WTC11 (cell line): Measurements from ENCODE around the gene KCNK7. TPM values are rescaled to one million over a fixed set of nuclear protein-coding genes. Genes with fewer than 3 reads are reported as not detected.
A peak's percentile ranks its signal among the peaks of the same experiment; 100 is the strongest.

Source experiments
- ATF1 ChIP-seq: sonication (generic); formaldehyde crosslinking; IDR thresholded peaks from 2 replicates; pipeline ENCODE4 v1.8.1; 2023; ENCODE audit warnings: mild to moderate bottlenecking, moderate library complexity, missing genetic modification reagents
- CREB1 ChIP-seq: sonication (generic); formaldehyde crosslinking; IDR thresholded peaks from 2 replicates; pipeline ENCODE4 v1.8.0; 2023; ENCODE audit warnings: mild to moderate bottlenecking, missing genetic modification reagents
- ETV6 ChIP-seq: sonication (generic); formaldehyde crosslinking; IDR thresholded peaks from 2 replicates; pipeline ENCODE4 v1.8.1; 2022; ENCODE audit warnings: mild to moderate bottlenecking, missing genetic modification reagents
- FOXK1 ChIP-seq: sonication (generic); formaldehyde crosslinking; IDR thresholded peaks from 2 replicates; pipeline ENCODE4 v1.8.0; 2022; ENCODE audit warnings: mild to moderate bottlenecking, moderate library complexity, missing genetic modification reagents
- HMGA2 ChIP-seq: fragments of 250-450 bp; sonication (Bioruptor Pico); IDR thresholded peaks from 2 replicates; pipeline ENCODE4 v1.4.0; 2021; ENCODE audit warnings: mild to moderate bottlenecking, moderate library complexity
- IRF2 ChIP-seq: sonication (generic); formaldehyde crosslinking; IDR thresholded peaks from 2 replicates; pipeline ENCODE4 v1.8.0; 2022; ENCODE audit warnings: low read depth, missing genetic modification reagents, borderline replicate concordance
- MYBL2 ChIP-seq: sonication (generic); formaldehyde crosslinking; IDR thresholded peaks from 2 replicates; pipeline ENCODE4 v1.8.1; 2023; ENCODE audit warnings: mild to moderate bottlenecking, moderate library complexity, missing genetic modification reagents
- NFE2L1 ChIP-seq: sonication (generic); formaldehyde crosslinking; IDR thresholded peaks from 2 replicates; pipeline ENCODE4 v1.8.1; 2023; ENCODE audit warnings: missing genetic modification reagents
- NR1H2 ChIP-seq: sonication (generic); formaldehyde crosslinking; IDR thresholded peaks from 2 replicates; pipeline ENCODE4 v1.9.0; 2021; ENCODE audit warnings: mild to moderate bottlenecking, moderate library complexity, missing genetic modification reagents
- NR3C1 ChIP-seq: sonication (generic); formaldehyde crosslinking; conservative IDR thresholded peaks from 2 replicates; pipeline ENCODE4 v1.8.1; 2023; ENCODE audit warnings: low read depth, mild to moderate bottlenecking, missing genetic modification reagents
- RELA ChIP-seq: sonication (generic); formaldehyde crosslinking; IDR thresholded peaks from 2 replicates; pipeline ENCODE4 v1.8.1; 2022; ENCODE audit warnings: missing genetic modification reagents, mild to moderate bottlenecking, borderline replicate concordance
- SMAD4 ChIP-seq: sonication (generic); formaldehyde crosslinking; IDR thresholded peaks from 2 replicates; pipeline ENCODE4 v1.8.0; 2022; ENCODE audit warnings: mild to moderate bottlenecking, missing genetic modification reagents
- SP1 ChIP-seq: sonication (generic); formaldehyde crosslinking; conservative IDR thresholded peaks from 2 replicates; pipeline ENCODE4 v1.8.1; 2022; ENCODE audit warnings: missing genetic modification reagents
- total RNA-seq: library from RNA; stranded (reverse); gene quantifications from 3 replicates; pipeline ENCODE4 v1.2.3, GENCODE V29; 2021
- TF ChIP-seq, protein P1 (sequence below): fragments of 250-450 bp; sonication (Bioruptor Pico); IDR thresholded peaks from 2 replicates; pipeline ENCODE4 v1.9.0; 2021; ENCODE audit warnings: mild to moderate bottlenecking
- TF ChIP-seq, protein P2 (sequence below): sonication (generic); formaldehyde crosslinking; IDR thresholded peaks from 2 replicates; pipeline ENCODE4 v1.8.0; 2022; ENCODE audit warnings: mild to moderate bottlenecking, missing genetic modification reagents
- TF ChIP-seq, protein P3 (sequence below): sonication (generic); formaldehyde crosslinking; IDR thresholded peaks from 2 replicates; pipeline ENCODE4 v1.8.1; 2022; ENCODE audit warnings: low read depth, missing genetic modification reagents, borderline replicate concordance
- TF ChIP-seq, protein P4 (sequence below): sonication (generic); formaldehyde crosslinking; IDR thresholded peaks from 2 replicates; pipeline ENCODE4 v1.8.1; 2023; ENCODE audit warnings: mild to moderate bottlenecking, missing genetic modification reagents
- TF ChIP-seq, protein P5 (sequence below): sonication (generic); formaldehyde crosslinking; IDR thresholded peaks from 2 replicates; pipeline ENCODE4 v1.8.0; 2023; ENCODE audit warnings: mild to moderate bottlenecking, missing genetic modification reagents
- TF ChIP-seq, protein P6 (sequence below): sonication (generic); formaldehyde crosslinking; IDR thresholded peaks from 2 replicates; pipeline ENCODE4 v1.8.1; 2022; ENCODE audit warnings: low read depth, mild to moderate bottlenecking, moderate library complexity, missing genetic modification reagents, borderline replicate concordance
- TF ChIP-seq, protein P7 (sequence below): sonication (generic); formaldehyde crosslinking; conservative IDR thresholded peaks from 2 replicates; pipeline ENCODE4 v1.8.1; 2022; ENCODE audit warnings: mild to moderate bottlenecking, missing genetic modification reagents
- TF ChIP-seq, protein P8 (sequence below): fragments of 250-450 bp; sonication (Bioruptor Pico); IDR thresholded peaks from 2 replicates; pipeline ENCODE4 v2.1.2; 2022; ENCODE audit warnings: mild to moderate bottlenecking, moderate library complexity
- TF ChIP-seq, protein P9 (sequence below): sonication (generic); formaldehyde crosslinking; IDR thresholded peaks from 2 replicates; pipeline ENCODE4 v1.8.1; 2023; ENCODE audit warnings: mild to moderate bottlenecking, missing genetic modification reagents
- TF ChIP-seq, protein P10 (sequence below): fragments of 250-450 bp; sonication (Bioruptor Pico); IDR thresholded peaks from 2 replicates; pipeline ENCODE4 v1.9.0; 2021; ENCODE audit warnings: mild to moderate bottlenecking

Gene KCNK7
- total RNA-seq, 1 experiment from 2014 or later, result 1.4 TPM

DNA sequence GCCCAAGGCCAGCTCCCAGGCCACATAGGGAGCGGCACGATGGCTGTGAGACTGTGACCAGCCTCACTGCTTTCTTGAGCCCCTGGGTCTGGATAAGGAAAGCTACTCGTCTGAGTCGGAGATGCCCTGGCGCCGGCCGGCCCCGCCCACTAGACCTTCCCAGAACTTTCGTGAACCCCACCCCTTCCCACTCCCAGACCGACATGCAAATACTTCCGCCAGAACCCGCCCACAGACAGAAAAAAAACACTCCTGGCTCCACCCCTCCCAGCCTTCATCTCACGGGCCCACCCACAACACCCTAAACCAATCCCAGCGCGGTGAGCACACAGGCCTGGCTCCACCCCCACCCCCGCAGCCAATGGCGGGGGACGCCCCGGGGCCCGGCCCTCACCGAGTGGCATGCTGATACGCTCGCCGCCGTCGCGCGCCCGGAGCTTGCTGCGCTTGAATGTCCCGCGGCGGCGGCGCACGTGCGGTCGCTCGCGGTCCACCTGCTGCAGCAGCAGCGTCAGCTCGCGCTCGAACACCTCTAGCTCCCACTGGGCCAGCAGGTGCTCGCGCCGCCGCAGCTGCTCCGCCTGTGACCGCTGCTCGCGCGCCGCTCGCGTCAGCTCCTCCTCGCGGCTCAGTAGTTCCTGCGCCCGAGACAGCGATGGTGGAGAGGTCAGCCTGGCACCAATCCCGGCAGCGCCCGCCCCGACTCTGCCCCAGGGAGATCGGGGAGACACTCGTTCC lies 11.4 kb upstream of the KCNK7 start (continued):
- TF ChIP-seq ETV6 (peak; percentile 99), NR1H2 (0 out of 2 replicates have a peak, but pooled peaks have one; percentile 49), SMAD4 (CRISPR knock-in tag) (0 out of 2 replicates have a peak, but pooled peaks have one; percentile 20), SP1 (CRISPR knock-in tag) (peak; percentile 97), IRF2 (CRISPR knock-in tag) (peak; percentile 95), ATF1 (CRISPR knock-in tag) (peak; percentile 98), FOXK1 (CRISPR knock-in tag) (peak; percentile 98), RELA (CRISPR knock-in tag) (peak; percentile 99), HMGA2 (CRISPR knock-in tag) (no peak), NR3C1 (CRISPR knock-in tag) (peak; percentile 95; the same call in 1 of the 2 replicates), CREB1 (CRISPR knock-in tag) (peak; percentile 98), MYBL2 (CRISPR knock-in tag) (peak; percentile 99), NFE2L1 (CRISPR knock-in tag) (peak; percentile 97)
- TF ChIP-seq, protein P1, sequence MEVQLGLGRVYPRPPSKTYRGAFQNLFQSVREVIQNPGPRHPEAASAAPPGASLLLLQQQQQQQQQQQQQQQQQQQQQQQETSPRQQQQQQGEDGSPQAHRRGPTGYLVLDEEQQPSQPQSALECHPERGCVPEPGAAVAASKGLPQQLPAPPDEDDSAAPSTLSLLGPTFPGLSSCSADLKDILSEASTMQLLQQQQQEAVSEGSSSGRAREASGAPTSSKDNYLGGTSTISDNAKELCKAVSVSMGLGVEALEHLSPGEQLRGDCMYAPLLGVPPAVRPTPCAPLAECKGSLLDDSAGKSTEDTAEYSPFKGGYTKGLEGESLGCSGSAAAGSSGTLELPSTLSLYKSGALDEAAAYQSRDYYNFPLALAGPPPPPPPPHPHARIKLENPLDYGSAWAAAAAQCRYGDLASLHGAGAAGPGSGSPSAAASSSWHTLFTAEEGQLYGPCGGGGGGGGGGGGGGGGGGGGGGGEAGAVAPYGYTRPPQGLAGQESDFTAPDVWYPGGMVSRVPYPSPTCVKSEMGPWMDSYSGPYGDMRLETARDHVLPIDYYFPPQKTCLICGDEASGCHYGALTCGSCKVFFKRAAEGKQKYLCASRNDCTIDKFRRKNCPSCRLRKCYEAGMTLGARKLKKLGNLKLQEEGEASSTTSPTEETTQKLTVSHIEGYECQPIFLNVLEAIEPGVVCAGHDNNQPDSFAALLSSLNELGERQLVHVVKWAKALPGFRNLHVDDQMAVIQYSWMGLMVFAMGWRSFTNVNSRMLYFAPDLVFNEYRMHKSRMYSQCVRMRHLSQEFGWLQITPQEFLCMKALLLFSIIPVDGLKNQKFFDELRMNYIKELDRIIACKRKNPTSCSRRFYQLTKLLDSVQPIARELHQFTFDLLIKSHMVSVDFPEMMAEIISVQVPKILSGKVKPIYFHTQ (CRISPR knock-in tag), result no peak
- TF ChIP-seq, protein P2, sequence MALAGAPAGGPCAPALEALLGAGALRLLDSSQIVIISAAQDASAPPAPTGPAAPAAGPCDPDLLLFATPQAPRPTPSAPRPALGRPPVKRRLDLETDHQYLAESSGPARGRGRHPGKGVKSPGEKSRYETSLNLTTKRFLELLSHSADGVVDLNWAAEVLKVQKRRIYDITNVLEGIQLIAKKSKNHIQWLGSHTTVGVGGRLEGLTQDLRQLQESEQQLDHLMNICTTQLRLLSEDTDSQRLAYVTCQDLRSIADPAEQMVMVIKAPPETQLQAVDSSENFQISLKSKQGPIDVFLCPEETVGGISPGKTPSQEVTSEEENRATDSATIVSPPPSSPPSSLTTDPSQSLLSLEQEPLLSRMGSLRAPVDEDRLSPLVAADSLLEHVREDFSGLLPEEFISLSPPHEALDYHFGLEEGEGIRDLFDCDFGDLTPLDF (CRISPR knock-in tag), result peak; percentile 97
- TF ChIP-seq, protein P3, sequence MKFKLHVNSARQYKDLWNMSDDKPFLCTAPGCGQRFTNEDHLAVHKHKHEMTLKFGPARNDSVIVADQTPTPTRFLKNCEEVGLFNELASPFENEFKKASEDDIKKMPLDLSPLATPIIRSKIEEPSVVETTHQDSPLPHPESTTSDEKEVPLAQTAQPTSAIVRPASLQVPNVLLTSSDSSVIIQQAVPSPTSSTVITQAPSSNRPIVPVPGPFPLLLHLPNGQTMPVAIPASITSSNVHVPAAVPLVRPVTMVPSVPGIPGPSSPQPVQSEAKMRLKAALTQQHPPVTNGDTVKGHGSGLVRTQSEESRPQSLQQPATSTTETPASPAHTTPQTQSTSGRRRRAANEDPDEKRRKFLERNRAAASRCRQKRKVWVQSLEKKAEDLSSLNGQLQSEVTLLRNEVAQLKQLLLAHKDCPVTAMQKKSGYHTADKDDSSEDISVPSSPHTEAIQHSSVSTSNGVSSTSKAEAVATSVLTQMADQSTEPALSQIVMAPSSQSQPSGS (CRISPR knock-in tag), result peak; percentile 90
- TF ChIP-seq, protein P4, sequence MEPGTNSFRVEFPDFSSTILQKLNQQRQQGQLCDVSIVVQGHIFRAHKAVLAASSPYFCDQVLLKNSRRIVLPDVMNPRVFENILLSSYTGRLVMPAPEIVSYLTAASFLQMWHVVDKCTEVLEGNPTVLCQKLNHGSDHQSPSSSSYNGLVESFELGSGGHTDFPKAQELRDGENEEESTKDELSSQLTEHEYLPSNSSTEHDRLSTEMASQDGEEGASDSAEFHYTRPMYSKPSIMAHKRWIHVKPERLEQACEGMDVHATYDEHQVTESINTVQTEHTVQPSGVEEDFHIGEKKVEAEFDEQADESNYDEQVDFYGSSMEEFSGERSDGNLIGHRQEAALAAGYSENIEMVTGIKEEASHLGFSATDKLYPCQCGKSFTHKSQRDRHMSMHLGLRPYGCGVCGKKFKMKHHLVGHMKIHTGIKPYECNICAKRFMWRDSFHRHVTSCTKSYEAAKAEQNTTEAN, result peak; percentile 97
- TF ChIP-seq, protein P5, sequence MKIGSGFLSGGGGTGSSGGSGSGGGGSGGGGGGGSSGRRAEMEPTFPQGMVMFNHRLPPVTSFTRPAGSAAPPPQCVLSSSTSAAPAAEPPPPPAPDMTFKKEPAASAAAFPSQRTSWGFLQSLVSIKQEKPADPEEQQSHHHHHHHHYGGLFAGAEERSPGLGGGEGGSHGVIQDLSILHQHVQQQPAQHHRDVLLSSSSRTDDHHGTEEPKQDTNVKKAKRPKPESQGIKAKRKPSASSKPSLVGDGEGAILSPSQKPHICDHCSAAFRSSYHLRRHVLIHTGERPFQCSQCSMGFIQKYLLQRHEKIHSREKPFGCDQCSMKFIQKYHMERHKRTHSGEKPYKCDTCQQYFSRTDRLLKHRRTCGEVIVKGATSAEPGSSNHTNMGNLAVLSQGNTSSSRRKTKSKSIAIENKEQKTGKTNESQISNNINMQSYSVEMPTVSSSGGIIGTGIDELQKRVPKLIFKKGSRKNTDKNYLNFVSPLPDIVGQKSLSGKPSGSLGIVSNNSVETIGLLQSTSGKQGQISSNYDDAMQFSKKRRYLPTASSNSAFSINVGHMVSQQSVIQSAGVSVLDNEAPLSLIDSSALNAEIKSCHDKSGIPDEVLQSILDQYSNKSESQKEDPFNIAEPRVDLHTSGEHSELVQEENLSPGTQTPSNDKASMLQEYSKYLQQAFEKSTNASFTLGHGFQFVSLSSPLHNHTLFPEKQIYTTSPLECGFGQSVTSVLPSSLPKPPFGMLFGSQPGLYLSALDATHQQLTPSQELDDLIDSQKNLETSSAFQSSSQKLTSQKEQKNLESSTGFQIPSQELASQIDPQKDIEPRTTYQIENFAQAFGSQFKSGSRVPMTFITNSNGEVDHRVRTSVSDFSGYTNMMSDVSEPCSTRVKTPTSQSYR, result peak; percentile 95
- TF ChIP-seq, protein P6, sequence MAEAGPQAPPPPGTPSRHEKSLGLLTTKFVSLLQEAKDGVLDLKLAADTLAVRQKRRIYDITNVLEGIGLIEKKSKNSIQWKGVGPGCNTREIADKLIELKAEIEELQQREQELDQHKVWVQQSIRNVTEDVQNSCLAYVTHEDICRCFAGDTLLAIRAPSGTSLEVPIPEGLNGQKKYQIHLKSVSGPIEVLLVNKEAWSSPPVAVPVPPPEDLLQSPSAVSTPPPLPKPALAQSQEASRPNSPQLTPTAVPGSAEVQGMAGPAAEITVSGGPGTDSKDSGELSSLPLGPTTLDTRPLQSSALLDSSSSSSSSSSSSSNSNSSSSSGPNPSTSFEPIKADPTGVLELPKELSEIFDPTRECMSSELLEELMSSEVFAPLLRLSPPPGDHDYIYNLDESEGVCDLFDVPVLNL (CRISPR knock-in tag), result peak; percentile 94
- TF ChIP-seq, protein P7, sequence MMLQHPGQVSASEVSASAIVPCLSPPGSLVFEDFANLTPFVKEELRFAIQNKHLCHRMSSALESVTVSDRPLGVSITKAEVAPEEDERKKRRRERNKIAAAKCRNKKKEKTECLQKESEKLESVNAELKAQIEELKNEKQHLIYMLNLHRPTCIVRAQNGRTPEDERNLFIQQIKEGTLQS (CRISPR knock-in tag), result peak; percentile 84
- TF ChIP-seq, protein P8, sequence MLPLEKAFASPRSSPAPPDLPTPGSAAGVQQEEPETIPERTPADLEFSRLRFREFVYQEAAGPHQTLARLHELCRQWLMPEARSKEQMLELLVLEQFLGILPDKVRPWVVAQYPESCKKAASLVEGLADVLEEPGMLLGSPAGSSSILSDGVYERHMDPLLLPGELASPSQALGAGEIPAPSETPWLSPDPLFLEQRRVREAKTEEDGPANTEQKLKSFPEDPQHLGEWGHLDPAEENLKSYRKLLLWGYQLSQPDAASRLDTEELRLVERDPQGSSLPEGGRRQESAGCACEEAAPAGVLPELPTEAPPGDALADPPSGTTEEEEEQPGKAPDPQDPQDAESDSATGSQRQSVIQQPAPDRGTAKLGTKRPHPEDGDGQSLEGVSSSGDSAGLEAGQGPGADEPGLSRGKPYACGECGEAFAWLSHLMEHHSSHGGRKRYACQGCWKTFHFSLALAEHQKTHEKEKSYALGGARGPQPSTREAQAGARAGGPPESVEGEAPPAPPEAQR (CRISPR knock-in tag), result no peak
- TF ChIP-seq, protein P9, sequence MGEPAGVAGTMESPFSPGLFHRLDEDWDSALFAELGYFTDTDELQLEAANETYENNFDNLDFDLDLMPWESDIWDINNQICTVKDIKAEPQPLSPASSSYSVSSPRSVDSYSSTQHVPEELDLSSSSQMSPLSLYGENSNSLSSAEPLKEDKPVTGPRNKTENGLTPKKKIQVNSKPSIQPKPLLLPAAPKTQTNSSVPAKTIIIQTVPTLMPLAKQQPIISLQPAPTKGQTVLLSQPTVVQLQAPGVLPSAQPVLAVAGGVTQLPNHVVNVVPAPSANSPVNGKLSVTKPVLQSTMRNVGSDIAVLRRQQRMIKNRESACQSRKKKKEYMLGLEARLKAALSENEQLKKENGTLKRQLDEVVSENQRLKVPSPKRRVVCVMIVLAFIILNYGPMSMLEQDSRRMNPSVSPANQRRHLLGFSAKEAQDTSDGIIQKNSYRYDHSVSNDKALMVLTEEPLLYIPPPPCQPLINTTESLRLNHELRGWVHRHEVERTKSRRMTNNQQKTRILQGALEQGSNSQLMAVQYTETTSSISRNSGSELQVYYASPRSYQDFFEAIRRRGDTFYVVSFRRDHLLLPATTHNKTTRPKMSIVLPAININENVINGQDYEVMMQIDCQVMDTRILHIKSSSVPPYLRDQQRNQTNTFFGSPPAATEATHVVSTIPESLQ (CRISPR knock-in tag), result 0 out of 2 replicates have a peak, but pooled peaks have one; percentile 68
- TF ChIP-seq, protein P10, sequence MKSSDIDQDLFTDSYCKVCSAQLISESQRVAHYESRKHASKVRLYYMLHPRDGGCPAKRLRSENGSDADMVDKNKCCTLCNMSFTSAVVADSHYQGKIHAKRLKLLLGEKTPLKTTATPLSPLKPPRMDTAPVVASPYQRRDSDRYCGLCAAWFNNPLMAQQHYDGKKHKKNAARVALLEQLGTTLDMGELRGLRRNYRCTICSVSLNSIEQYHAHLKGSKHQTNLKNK (CRISPR knock-in tag), result no peak
